Measurements from ENCODE around the gene SETD7.

GRCh38 chr4:139584013-139584412, 28.0 kb upstream of the SETD7 start:
- TF ChIP-seq POLR2A (IDR thresholded peaks at IDR 0.05) (no peak), CTCF (IDR thresholded peaks at IDR 0.05) (no peak)

All from prostate gland (tissue), 2 donors.